ENCODE data around the gene FHIT.

DNA sequence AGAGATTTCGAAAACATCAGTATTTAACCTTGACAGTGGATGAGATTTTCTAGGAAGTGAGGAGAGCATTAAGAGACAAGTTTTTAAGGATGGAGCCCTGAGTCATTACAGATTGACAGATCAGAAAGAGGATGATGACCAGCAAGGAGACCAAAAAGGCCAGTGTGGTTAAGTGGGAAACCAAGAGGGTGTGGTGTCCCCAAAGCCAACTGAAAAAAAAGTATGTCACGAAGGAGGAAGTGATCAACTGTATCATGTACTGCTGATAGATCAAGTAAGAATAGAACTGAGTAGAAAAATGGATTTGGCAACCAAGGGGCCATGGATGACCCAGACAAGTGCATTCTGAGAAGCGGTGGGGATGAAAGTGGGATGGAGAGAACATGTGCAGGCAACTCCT lies 491.8 kb downstream of the FHIT start:
- TF ChIP-seq, protein P1, sequence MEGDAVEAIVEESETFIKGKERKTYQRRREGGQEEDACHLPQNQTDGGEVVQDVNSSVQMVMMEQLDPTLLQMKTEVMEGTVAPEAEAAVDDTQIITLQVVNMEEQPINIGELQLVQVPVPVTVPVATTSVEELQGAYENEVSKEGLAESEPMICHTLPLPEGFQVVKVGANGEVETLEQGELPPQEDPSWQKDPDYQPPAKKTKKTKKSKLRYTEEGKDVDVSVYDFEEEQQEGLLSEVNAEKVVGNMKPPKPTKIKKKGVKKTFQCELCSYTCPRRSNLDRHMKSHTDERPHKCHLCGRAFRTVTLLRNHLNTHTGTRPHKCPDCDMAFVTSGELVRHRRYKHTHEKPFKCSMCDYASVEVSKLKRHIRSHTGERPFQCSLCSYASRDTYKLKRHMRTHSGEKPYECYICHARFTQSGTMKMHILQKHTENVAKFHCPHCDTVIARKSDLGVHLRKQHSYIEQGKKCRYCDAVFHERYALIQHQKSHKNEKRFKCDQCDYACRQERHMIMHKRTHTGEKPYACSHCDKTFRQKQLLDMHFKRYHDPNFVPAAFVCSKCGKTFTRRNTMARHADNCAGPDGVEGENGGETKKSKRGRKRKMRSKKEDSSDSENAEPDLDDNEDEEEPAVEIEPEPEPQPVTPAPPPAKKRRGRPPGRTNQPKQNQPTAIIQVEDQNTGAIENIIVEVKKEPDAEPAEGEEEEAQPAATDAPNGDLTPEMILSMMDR (IDR thresholded peaks at IDR 0.05), result no peak
- TF ChIP-seq POLR2A (IDR thresholded peaks at IDR 0.05) (no peak), POLR2AphosphoS5 (IDR thresholded peaks at IDR 0.05) (no peak)
